AG09309 (cell line): ENCODE data around the gene DENND2D.

Experiments used
- DNase-seq: peaks from one replicate; pipeline ENCODE4 v3.0.0-alpha.2; 2010; ENCODE audit warnings: low read depth
- H3K4me3 ChIP-seq: 2 replicates; pipeline ENCODE4 v1.5.1; 2011; ENCODE audit warnings: mild to moderate bottlenecking, low read depth, low read length, moderate library complexity; ENCODE audit not compliant: control insufficient read depth
- TF ChIP-seq, protein P1 (sequence below): IDR thresholded peaks from 2 replicates; pipeline ENCODE4 v1.5.1; 2011; ENCODE audit warnings: mild to moderate bottlenecking, low read depth, low read length, inconsistent platforms; ENCODE audit not compliant: insufficient read depth, control insufficient read depth; ENCODE audit errors: missing control alignments

DENND2D gene

DNA sequence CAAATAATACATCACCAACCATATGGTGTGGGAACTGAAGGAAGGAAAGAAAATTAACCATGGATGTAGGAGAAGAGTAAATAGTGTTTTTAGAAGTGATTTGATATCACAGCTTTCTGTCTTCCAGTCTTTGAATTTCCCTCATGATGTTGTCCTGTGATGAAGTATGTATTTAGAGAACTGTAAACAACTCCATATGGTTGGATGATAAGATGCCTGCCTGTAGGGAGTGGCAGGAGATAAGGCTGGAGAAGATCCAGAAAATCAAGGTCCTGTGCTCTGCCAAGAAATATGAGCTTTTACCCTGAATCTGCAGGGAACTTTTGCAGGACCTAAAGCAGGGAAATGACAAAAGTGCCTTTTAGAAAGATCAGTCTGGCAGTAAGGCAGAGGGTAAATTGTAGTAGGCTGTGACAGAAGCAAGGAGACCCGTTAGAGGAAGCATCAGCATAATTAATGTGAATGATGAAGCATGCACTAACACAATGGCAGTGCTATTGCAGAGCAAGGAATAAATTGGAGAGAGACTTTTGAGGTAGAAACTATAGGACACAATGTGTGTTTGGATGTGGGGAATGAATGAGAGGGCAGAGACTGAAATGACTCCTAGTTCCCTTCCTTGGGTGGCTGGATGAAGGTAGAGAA is 38.5 kb downstream of the DENND2D start:
- TF ChIP-seq, protein P1, sequence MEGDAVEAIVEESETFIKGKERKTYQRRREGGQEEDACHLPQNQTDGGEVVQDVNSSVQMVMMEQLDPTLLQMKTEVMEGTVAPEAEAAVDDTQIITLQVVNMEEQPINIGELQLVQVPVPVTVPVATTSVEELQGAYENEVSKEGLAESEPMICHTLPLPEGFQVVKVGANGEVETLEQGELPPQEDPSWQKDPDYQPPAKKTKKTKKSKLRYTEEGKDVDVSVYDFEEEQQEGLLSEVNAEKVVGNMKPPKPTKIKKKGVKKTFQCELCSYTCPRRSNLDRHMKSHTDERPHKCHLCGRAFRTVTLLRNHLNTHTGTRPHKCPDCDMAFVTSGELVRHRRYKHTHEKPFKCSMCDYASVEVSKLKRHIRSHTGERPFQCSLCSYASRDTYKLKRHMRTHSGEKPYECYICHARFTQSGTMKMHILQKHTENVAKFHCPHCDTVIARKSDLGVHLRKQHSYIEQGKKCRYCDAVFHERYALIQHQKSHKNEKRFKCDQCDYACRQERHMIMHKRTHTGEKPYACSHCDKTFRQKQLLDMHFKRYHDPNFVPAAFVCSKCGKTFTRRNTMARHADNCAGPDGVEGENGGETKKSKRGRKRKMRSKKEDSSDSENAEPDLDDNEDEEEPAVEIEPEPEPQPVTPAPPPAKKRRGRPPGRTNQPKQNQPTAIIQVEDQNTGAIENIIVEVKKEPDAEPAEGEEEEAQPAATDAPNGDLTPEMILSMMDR: no peak
- no peak overlapping the region for H3K4me3 ChIP-seq
- DNase-seq: no peak

DNA sequence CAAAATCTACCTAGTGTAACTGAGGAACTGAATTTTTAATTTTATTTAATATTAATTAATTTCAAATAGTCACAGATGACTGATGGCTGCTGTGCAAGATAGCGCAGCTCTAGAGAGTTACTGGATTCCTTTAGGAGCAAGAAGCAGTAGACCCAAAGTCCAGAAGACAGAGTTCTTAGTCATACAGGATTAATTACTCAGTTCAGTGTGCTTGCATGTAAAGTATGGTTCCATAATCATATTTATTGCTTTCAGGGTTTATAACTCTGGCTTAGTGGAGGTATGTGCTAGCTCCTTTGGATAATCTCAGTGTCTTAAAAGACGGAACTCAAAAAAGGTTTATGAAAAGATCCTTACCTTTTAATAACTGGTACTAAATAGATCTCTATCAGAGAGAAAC is 43.0 kb downstream of the DENND2D start:
- no peak overlapping the region for H3K4me3 ChIP-seq
- TF ChIP-seq, protein P1: no peak
- no peak for DNase-seq

DNA sequence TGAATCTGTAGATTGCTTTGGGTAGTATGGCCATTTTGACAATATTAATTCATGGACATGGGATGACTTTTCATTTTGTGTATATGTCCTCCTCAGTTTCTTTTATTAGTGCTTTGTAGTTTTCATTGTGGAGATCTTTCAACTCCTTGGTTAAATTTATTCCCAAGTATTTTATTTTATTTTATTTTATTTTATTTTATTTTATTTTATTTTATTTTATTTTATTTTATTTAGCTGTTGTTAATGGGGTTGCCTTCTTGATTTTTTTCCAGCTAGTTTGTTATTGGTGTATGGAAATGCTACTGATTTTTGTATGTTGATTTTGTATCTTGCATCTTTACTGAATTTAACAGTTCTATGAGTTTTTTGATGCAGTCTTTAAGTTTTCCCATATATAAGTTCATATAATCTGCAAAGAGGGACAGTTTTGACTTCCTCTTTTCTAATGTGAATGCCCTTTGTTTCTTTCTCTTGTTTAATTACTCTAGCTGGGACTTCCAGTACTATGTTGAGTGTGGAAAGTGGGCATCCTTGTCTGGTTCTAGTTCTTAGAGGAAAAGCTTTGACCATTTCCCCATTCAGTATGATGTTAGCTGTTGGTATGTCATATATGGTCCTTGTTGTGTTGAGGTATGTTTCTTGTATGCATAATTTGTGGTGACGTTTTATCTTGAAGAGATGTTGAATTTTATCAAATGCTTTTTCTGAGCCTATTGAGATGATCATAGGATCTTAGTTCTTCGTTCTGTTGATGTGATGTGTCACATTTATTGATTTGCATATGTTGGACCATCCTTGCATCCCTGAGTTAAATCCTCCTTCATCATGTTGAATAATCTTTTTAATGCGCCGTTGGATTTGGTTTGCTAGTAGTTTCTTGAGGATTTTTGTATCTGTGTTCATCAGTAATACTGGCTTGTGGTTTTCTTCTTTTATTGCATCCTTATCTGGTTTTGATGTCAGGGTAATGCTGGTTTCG is 46.1 kb downstream of the DENND2D start:
- TF ChIP-seq, protein P1: no peak
- no peak for DNase-seq
- H3K4me3 ChIP-seq: no peak overlapping the region

DNA sequence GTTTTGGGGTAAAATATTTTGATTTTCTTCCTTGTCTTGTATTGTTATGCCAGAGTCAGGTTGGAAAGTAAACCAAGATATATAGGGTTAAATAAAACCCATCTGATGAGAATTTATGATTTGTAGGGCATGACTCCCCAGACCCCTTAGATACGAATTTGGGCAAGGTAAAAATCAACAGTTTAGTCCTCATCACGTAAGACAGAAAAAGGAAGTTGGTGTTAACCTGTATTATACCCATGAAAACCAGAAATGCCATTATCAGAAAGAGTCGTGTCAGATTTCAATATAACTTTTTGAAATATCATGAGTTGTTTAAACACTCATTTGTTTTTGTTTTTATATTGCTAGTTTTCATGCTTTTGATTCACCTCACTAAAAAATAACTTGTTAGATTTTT is 48.6 kb downstream of the DENND2D start:
- H3K4me3 ChIP-seq: no peak overlapping the region
- no peak for DNase-seq
- TF ChIP-seq, protein P1: no peak

DNA sequence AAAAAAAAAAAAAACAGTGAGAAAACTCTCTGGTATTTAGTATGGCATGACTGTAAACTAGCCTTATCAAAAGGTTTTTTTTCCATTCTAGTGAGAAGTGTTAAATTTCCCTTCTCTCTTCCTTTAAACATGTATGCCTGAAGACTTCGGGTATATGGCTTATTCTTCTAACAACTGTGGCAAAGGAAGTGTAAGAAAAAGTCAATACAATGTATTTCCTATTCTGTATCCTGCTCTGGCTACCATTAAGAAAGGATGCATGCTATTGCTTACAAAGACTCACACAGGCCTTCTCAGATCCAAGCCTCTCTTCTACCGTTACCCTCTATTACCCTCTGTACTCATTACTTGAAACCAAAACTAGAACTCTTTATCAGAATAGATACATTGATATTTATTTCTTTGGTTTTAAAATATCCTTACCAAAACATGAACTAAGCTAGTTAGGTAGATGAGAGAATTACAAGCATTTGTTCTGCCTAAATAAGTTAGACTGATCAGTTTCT is 52.0 kb downstream of the DENND2D start:
- DNase-seq: no peak
- TF ChIP-seq, protein P1: no peak
- H3K4me3 ChIP-seq: no peak overlapping the region

DNA sequence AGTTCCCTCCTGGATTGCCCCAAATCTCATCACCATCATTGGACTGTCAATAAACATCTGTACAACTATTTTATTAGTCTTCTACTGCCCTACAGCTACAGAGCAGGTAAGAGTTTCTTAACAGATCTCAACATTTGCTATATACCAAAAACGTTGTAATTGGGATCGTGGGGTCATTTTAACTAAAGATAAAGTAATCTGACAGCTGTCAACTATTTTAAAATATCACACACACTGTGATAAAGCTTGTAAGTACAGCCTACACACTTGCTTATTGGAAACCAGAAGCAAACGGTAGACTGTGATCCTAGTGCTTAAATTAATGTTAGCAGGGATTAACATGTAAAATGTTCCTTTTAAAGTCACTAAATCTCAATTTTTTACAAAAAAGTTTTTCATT is 52.5 kb downstream of the DENND2D start:
- TF ChIP-seq, protein P1: no peak
- no peak for DNase-seq
- no peak overlapping the region for H3K4me3 ChIP-seq
